ENCODE data around the gene FAM89A. TPM values are rescaled to one million over a fixed set of nuclear protein-coding genes. Genes with fewer than 3 reads are reported as not detected.

Gene FAM89A
- total and polyA plus RNA-seq, 2 of the 8 experiments (the other 6 are each of a cell fraction or from before 2014, with no cell fraction given): 2.1 to 2.2 TPM

- TF ChIP-seq RAD21 (IDR thresholded peaks at IDR 0.05 in 1 of 2, conservative IDR thresholded peaks at IDR 0.05 in 1 of 2; ENCODE audit: low read depth in 2 of 2, low read length in 2 of 2) (no peak), SP1 (IDR thresholded peaks at IDR 0.05; ENCODE audit: low read depth, low read length) (no peak), ZNF274 (IDR thresholded peaks at IDR 0.05; ENCODE audit: borderline replicate concordance, extremely low read depth, low read length) (no peak), JUN (IDR thresholded peaks at IDR 0.05; ENCODE audit: low read depth, low read length) (no peak), BCL11A (IDR thresholded peaks at IDR 0.05; ENCODE audit: low read depth in 2 of 2, low read length in 2 of 2) (no peak), SAP30 (IDR thresholded peaks at IDR 0.05; ENCODE audit: insufficient read depth, insufficient replicate concordance, low read length) (no peak)
These were observed 7.1 kb downstream of the FAM89A start (continued) for GRCh38 chr1:231032963-231033362.
